GM12873 (cell line): Measurements from ENCODE around the gene ANKHD1.

Experiments used
- TF ChIP-seq, protein P1 (sequence below): IDR thresholded peaks from 2 replicates; pipeline ENCODE4 v1.5.1; 2012; ENCODE audit warnings: low read depth, mild to moderate bottlenecking, moderate library complexity, low read length, control low read depth; ENCODE audit not compliant: insufficient read depth; ENCODE audit errors: missing control alignments

Gene ANKHD1

DNA sequence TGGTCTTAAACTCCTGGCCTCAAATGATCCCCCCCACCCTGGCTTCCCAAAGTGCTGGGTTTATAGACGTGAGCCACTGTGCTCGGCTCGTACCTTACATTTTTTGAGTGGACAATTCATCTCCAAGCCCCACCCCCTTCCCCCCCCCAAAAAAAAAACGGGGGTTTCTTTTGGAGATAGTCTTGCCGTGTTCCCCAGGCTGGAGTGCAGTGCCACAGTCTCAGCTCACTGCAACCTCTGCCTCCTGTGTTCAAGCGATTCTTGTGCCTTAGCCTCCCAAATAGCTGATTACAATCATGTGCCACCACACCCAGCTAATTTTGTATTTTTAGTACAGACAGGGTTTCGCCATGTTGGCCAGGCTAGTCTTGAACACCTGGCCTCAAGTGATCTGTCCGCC lies 31.3 kb downstream of the ANKHD1 start:
- TF ChIP-seq, protein P1, sequence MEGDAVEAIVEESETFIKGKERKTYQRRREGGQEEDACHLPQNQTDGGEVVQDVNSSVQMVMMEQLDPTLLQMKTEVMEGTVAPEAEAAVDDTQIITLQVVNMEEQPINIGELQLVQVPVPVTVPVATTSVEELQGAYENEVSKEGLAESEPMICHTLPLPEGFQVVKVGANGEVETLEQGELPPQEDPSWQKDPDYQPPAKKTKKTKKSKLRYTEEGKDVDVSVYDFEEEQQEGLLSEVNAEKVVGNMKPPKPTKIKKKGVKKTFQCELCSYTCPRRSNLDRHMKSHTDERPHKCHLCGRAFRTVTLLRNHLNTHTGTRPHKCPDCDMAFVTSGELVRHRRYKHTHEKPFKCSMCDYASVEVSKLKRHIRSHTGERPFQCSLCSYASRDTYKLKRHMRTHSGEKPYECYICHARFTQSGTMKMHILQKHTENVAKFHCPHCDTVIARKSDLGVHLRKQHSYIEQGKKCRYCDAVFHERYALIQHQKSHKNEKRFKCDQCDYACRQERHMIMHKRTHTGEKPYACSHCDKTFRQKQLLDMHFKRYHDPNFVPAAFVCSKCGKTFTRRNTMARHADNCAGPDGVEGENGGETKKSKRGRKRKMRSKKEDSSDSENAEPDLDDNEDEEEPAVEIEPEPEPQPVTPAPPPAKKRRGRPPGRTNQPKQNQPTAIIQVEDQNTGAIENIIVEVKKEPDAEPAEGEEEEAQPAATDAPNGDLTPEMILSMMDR: no peak

DNA sequence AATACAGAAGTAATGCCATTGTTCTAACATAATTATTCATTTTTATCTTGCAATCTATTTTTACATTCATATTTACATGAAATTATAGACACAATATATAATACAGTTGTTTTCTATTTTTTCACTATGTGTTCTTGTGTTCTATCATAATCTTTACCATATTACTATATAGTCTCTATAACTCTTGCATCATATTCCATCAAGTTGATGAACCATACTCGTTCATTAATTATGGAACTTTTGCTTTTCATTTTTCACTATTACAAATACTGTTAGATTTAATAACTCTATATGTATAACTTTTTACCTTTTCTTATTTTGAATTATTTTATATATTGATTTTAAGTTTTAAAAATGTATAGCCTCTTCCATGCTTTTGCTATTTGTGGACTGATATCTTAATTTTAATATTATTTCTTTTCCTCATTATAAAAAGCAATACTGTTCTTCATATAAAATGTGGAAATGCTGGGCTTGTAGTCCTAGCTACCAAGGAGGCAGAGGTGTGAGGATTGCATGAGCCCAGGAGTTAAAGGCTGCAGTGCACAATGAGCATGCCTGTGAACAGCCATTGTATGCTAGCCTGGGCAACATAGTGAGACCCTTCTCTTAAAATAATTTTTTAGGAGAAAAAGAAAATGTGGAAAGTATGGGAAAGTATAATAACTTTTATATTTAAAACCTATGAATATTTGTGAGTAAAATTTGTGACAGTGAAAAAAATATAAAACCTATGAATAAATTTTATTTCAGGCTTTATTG lies 65.5 kb downstream of the ANKHD1 start:
- TF ChIP-seq, protein P1: no peak

- TF ChIP-seq, protein P1: no peak
These were observed 66.6 kb downstream of the ANKHD1 start for GRCh38 chr5:140468188-140468587.

- TF ChIP-seq, protein P1: no peak
These were observed 67.6 kb downstream of the ANKHD1 start for GRCh38 chr5:140469259-140469658.

DNA sequence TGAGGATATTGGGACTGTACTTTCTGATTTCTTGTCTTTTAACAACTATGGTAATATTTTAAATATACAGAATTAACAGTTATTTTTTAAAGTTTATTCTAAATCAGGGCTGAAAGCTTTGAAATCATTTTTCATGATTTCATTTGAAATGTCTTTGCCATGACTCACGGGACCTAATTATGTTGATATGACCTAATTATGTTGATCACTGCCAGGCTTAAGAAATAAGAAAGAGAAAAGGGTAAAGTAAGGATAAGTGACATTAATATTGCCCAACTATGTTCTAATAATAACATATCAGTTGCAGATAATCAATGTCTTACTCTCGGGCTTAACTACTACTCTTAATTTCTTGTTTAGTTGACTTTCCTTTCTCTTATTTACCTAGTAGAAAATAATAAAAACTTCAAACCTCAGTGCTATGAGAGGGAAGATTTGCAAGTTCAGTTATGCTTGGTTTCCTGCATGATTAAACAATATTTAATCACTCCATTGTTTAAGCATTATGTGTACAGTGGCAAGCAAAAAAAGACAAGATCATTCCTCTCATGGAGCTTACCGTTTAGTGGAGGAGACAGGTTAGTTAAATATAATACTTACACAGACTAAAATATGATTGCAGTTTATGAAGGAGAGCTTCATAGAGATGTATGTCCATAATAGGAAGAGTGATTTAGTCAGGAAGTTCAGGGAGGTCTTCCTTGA lies 78.8 kb downstream of the ANKHD1 start:
- TF ChIP-seq, protein P1: no peak

DNA sequence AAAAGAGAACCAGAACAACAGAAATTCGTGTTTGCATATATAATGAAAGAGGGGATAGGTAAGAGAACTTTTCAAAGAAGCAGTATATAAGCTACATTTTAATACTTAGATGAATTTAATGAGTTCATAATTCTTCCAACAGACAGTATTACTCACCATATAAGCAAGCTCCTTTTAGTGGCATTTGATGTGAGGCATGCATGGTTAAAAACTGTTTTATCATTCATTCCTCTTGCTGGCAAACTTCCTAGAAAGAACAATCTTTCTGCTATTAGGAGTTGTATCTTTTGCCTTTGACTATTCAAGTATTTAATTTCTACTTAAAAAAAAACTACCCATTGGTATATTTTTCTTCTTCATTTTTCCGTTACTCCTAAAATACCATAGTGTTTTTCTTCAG lies 80.1 kb downstream of the ANKHD1 start:
- TF ChIP-seq, protein P1: no peak

DNA sequence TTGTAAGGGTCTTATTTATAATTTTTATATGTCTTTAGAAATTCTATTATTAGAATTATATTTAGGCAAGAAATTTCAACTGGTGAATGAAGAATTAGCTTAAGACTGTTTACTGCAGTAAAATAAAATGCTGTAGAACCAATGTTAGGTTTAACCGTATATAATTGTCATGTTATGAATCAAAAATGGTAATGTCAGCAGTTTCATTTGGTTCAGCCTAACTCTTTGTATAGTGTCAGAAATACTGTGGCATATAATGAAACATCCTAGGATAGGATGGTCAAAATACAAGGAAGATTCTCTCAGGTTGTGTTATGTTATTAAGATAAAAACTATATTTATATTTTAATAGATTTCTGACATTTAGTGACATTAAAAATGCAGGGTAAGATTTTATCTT lies 81.4 kb downstream of the ANKHD1 start:
- TF ChIP-seq, protein P1: no peak
